ENCODE data around the gene PPM1H.
A peak's percentile ranks its signal among the peaks of the same experiment; 100 is the strongest.
"Not testable (repeated sequence)": the region's sequence is repeated elsewhere in the genome, so short reads cannot be mapped to it uniquely, and the experiment has no call there.

Gene PPM1H

DNA sequence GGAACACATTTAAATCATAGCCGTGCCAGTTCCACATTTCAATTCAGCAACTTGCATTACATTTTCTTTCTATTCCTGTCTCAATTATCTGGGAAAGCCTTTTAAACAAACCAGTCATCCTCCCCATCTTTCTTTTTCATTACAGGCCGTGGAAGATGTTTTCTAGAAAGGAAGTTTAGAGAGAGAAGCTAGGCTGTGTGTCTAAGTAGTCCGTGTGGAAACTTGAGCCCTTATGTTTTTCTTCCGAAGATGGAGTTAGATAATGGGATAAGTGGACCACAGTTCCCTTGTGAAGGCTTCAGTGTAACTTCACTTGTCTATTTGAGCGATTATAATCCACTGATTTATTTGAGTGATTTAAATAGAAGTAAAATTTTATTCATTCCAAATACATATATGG is 12.4 kb upstream of the PPM1H start:
- no peak for DNase-seq (ENCODE audit: low spot score)

GRCh38 chr12:62943779-62944395 is 8.9 kb upstream of the PPM1H start:
- DNase-seq (ENCODE audit: low spot score), result no peak

GRCh38 chr12:62942316-62942715 is 7.4 kb upstream of the PPM1H start:
- DNase-seq (ENCODE audit: low spot score), result not testable (repeated sequence)

GRCh38 chr12:62934239-62934798 is 631 bp downstream of the PPM1H start:
- DNase-seq (ENCODE audit: low spot score), result peak; percentile 50

DNA sequence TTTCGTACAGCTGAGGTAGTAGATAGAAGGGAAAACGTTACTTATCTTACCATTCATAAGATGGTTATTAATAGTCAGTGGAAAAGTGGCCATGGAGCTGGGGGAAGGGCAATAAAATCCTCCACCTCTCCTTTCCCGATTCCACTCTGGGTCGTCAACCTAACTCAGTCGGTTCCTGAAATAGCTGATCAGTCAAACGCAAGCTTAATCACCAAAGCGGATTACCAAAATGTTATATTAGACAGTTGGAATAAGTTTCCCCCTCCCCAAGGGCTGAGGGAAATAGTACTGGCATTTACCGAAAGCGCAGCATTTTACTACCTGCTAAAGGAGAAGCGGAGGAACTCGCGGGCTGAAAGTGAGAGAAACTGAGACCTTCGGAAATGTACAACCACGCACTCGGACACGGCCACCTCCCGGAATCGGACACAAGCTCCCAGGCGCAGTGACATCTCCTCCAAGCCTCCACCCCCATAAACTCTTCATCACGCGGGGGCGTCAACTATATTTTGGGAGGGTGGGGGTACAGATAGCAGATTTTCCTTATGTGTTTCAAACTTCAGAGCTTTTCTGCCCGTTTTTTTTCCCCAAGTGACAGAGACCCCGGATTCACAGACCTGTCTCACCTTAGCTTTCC is 1.2 kb downstream of the PPM1H start:
- DNase-seq (ENCODE audit: low spot score), result no peak

DNA sequence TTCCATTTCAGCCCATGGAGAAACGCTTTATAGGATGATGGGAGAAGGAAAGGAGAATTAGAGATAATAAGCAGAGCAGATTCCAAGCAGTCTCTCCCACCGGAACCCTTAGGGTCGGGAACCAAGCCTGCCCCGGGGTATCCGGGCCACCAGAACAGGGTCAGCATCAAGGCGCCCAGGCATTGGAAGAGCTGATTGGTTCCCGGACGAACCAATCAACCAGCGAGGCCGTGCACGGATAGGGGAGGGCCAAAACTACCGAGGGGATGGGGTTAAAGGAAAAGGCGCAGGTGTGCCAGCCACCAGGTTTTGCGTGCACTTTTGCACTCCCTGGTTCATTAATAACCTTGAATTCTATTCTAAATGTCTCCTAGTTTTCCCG is 1.7 kb downstream of the PPM1H start:
- peak; percentile 97 for DNase-seq (ENCODE audit: low spot score)

GRCh38 chr12:62931477-62931876 is 3.5 kb downstream of the PPM1H start:
- peak; percentile 22 for DNase-seq (ENCODE audit: low spot score)

DNA sequence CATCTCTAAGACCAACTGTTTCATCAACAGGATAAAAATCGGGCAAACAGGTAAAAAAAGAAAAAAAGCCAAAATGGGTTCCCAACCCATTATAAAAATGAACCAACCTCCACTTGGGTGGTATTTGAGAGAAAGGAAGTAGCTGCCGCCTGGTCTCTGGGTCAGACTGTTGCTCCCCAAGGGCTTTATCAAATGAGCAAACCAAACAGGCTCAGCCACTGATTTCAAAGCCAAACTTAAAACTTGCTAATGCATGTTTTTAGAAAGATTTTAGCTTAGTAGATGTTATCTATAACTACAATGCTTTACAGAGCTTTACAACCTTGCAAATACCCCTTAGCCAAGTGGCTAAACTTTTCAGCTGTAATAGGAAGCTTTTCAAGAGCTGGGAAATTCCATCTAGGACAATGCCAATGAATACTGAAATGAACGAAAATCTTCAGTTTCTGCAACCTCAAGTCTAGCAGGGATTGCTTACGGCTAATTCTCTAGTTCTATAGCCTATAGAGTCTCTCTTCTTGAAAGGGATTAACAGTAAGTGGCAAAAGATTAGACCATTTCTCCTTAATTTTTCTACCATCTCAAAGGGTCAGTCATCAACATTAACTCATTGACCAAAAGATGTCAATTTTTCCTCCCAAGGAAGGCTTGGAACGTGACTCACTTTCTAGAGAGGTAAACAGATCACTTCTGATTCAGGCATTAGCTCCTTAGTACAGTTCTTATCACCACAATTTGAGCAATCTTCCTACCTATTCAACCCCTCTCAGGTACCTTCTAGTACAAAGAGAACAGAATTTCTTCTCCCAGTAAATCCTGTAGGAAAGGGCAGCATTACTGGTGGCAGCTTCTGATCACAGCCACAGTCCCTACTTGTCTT is 4.2 kb downstream of the PPM1H start:
- peak; percentile 62 for DNase-seq (ENCODE audit: low spot score)

GRCh38 chr12:62928632-62929031 is 6.3 kb downstream of the PPM1H start:
- no peak for DNase-seq (ENCODE audit: low spot score)

GRCh38 chr12:62925680-62926079 is 9.3 kb downstream of the PPM1H start:
- no peak for DNase-seq (ENCODE audit: low spot score)

GRCh38 chr12:62924084-62924483 is 10.9 kb downstream of the PPM1H start:
- DNase-seq (ENCODE audit: low spot score), result no peak

GRCh38 chr12:62922539-62922938 is 12.4 kb downstream of the PPM1H start:
- no peak for DNase-seq (ENCODE audit: low spot score)

- DNase-seq (ENCODE audit: low spot score), result peak; percentile 81
These were observed 15.1 kb downstream of the PPM1H start for GRCh38 chr12:62919838-62920237.

- no peak for DNase-seq (ENCODE audit: low spot score)
These were observed 17.0 kb downstream of the PPM1H start for GRCh38 chr12:62917926-62918325.

DNA sequence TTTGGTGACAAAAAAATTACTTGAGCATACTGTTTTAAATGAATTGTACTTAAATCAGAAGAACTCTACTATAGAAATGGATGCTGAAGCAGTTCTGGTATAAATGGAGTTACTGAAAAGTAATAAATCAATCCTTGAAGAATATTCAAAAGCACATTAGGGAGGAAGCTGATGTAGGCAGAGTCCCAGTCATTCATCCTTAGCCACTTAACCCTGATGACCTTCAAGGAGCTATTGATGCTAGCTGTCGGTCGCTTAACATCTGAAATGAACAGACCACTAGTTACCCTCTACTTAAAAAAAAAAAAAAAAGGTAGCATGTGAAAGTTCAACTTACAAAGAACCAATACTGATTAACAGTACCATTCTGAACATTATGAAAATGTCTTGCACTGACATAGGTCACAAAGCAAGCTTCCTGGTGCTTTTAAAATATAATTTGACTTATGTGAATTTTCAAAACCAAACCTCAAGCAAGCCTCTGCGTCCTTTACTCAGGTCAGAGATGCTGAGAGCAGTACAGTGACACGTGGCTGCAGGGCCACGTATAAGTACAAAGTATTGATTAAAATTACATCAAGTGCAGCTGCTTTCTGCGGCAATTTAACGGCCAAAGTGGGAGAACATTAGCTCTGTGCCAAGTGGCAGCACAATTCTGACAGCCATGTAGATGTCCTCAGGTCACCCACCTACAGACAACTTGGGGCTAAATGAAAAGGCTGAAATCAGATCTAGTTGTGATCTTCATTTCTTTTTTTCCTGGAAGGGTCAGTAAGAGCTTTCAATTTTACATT is 18.1 kb downstream of the PPM1H start:
- no peak for DNase-seq (ENCODE audit: low spot score)

DNA sequence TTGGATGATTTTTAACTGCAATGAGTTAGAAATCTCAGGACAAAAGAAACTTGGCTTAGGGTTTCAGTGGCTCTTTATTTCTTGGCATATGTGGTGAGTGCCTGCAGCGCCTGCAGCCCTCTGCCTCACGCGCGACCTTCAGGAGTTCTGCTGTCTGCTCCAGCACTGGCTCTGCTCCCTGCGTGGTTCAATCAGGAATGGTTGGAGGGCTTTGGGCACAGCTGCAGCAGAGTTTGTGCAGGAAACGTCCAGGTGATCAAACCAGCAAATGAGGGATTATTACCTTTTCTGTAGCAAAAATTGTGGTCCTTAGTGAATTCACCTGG is 19.8 kb downstream of the PPM1H start:
- DNase-seq (ENCODE audit: low spot score), result peak; percentile 64

DNA sequence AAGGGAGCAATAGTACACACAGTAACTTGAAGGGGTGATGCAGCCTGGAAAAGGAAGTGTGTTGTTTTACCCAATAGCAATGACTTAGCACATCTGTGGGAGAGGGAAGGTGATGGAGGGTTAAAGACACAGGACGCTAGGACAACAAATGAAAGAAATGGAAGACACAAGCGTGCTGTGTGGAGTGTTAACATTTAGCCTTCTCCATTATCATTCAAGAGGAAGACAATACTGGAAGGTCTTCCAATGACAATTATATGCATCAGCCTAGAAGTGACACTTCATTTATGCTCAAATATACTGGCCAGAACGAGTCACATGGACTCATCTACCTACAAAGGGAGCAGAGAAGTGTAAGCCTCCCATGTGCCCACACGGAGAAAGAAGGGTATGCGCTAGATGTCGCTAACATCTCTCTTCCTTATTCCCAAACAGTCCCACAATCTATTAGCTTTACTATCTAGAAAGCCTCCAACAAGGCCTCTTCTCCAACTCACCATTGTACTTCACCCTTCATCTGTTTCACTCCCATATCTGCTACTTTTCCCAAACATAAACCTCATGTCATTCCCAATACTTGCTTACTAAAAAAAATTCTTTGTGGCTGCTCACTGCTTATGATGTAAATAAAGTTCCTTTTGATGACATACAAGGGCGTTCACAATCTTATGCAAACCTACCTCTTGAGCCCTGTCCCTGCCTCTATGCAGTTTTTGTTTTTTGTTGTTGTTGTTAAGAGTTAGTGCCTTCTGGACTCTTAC is 20.3 kb downstream of the PPM1H start:
- DNase-seq (ENCODE audit: low spot score), result no peak

DNA sequence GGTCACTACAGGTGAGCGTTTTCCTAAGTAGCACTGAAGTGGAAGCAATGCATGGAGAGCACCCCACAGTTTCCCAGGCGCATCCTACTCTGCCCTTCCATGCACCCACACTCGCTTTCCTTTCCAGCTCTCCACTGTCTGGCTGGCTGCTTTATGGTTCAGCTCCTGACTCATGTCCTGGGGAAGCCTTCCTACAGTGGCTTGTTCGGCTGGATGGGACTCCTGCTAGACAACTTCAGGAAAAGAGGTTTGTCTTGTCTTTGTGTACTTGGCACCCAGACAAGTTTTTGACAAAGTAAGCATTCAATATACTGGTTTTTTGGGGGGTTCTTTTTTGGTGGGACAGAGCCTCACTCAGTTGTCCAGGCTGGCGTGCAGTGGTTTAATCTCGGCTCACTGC is 21.6 kb downstream of the PPM1H start:
- DNase-seq (ENCODE audit: low spot score), result no peak

- peak; percentile 78 for DNase-seq (ENCODE audit: low spot score)
These were observed 22.3 kb downstream of the PPM1H start for GRCh38 chr12:62912644-62913043.

- DNase-seq (ENCODE audit: low spot score), result no peak
These were observed 23.7 kb downstream of the PPM1H start for GRCh38 chr12:62911286-62911685.

DNA sequence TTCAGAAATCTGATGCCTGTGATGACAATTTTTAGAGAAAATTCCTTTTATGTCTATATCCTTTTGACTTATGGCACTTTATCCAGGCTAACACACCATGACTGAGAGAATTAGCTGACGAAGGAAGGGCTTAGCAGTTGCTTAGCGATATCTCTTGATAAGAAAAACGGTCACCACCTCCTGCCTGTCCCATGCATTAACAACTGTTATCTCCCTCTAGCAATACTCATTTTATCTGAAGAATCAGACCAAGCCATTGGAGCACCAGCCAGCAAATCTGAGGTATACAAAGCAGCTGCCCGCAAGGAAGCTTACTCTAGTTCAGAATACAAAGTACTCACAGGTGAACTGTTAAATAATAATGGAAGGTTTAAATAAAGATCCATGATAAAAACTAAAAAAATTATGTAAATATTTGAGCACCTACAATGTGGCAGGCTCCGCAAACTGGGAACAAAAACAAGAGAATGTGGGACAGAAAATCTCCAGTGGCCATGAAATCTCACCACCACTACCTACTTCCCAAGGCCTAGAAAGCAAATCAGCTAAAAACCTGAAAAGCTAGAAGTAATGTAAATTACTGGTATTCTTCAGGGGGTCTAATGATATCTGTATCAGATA is 24.3 kb downstream of the PPM1H start:
- no peak for DNase-seq (ENCODE audit: low spot score)
